Right lobe of liver (tissue), 6 donors: ENCODE measurements around the gene FOSL2. TPM values are rescaled to one million over a fixed set of nuclear protein-coding genes. Genes with fewer than 3 reads are reported as not detected.

ENCODE experiments used
- ATAC-seq, 4 donors: fragments of 200-7000 bp; cut with Tn5 transposase; one replicate each; pipeline ENCODE4 v1.9.1; 2020; ENCODE audit warnings: mild to moderate bottlenecking in 4 of 4, moderate library complexity in 4 of 4
- DNase-seq, 3 donors: peaks; one replicate each; pipeline ENCODE4 v3.0.0-alpha.2; 2020
- H3K27ac ChIP-seq, 3 donors: fragments of 200-600 bp; one replicate each; pipeline ENCODE4 v1.8.0; 2022
- H3K27me3 ChIP-seq, 2 donors: fragments of 200-600 bp; one replicate each; pipeline ENCODE4 v1.8.0; 2022
- H3K36me3 ChIP-seq, 4 donors: fragments of 200-600 bp; sonication (generic) in 1 of 4; one replicate each; pipeline versions ENCODE4 v1.5.1 to v1.8.0; 2017 to 2022; ENCODE audit warnings: control low read depth in 1 of 4
- H3K4me1 ChIP-seq, 4 donors: fragments of 200-600 bp; sonication (generic) in 1 of 4; one replicate each; pipeline versions ENCODE4 v1.5.1 to v1.8.0; 2017 to 2022; ENCODE audit warnings: control low read depth in 1 of 4
- H3K4me3 ChIP-seq, 3 donors: fragments of 200-600 bp; one replicate each; pipeline ENCODE4 v1.8.0; 2022
- H3K9me3 ChIP-seq, 4 donors: fragments of 200-600 bp; sonication (generic) in 1 of 4; one replicate each; pipeline versions ENCODE4 v1.5.1 to v1.8.0; 2017 to 2022; ENCODE audit warnings: control low read depth in 1 of 4
- CTCF ChIP-seq, 4 donors: fragments of 200-600 bp in 3 of 4; fragments of 450-650 bp in 1 of 4; IDR thresholded peaks; one replicate each; pipeline versions ENCODE4 v1.5.1 to v1.8.0; 2016 to 2022; ENCODE audit warnings: antibody characterized with exemption in 4 of 4, mild to moderate bottlenecking in 2 of 4
- POLR2A ChIP-seq: fragments of 450-650 bp; IDR thresholded peaks from one replicate; pipeline ENCODE4 v1.6.1; 2017; ENCODE audit warnings: antibody characterized with exemption, mild to moderate bottlenecking
- WGBS: methylation state at CpG from one replicate; pipeline ENCODE4 v1.1.6; 2018; ENCODE audit warnings: low coverage, low lambda C conversion rate; ENCODE audit not compliant: insufficient coverage; ENCODE audit errors: missing lambda C conversion rate; 5-methylcytosine and 5-hydroxymethylcytosine counted together
- intact Hi-C, 2 donors: fragments of 100-400 bp; cut with DNase I; formaldehyde crosslinking; loops; one replicate each; pipeline versions ENCODE4 v1.11.2 to v1.14.1; 2022
- total RNA-seq, 6 experiments: library from RNA; depleted of rRNA in 2 of 6; stranded (reverse); fragments of >200 nt in 2 of 6; fragmentation: NEBNext Ultra II Directional in 3 of 6; extraction: Animal tissue kit (Norgen Biotek cat#: 25700) in 3 of 6; gene quantifications; one replicate each; pipeline versions ENCODE4 v1.1.0 to v1.2.4, GENCODE V29; 2016 to 2023
- donor health status: DM: no; HTN: yes; CAD: no.
- donor health status: DM: no; HTN: no; CAD: no.
- donor health status: DM: no; HTN: no; CAD: no.
- donor health status: DM: no; HTN: yes; CAD: no.
- donor health status: DM: no; HTN: yes; CAD: no.

FOSL2 gene
- total RNA-seq, 6 experiments from 2014 or later = 8.1 to 70.7 (median 14.9) TPM

DNA sequence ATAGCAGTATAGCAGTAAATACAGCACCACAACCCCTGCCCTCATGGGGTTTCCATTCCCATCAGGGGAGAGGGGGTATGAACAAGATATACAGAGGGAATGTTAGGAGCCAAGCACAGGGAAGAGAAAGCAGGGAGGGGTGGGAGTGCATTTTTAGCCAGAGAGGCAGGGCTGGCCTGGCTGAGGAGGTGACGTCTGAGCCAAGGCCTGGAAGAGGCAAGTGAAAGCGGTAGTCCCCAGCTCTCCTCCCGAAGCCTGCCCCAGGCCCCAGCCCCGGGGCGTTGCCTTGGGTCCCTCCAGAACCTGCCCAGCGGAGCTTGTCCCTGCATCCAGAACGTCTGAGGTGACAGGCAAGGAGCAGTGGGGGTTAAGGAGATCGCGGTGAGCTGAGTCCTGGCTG lies 45.1 kb upstream of the FOSL2 start:
- Histone ChIP-seq H3K36me3 (no peaks in the 10 kb centered on the region), H3K9me3 (no peaks in the 10 kb centered on the region), H3K27me3 (no peaks in the 10 kb centered on the region), H3K4me1 (peaks cover 0 to 28% (median 12%) of the 10 kb centered on the region in 4 donors), H3K4me3 (no peak overlapping the region), H3K27ac (no peak overlapping the region)
- DNase-seq (peak in 1 of 3 donors; percentile 42), ATAC-seq (no peak)
- 80% methylated on average over 3 of the region's 9 CpGs for WGBS
- intact Hi-C loops = no loop called here
- TF ChIP-seq POLR2A = no peak
- TF ChIP-seq CTCF (IDR thresholded peaks at IDR 0.05) = no peak

GRCh38 chr2:28348149-28348567 lies 44.5 kb upstream of the FOSL2 start:
- TF ChIP-seq POLR2A = no peak
- no peak for TF ChIP-seq CTCF (IDR thresholded peaks at IDR 0.05)

DNA sequence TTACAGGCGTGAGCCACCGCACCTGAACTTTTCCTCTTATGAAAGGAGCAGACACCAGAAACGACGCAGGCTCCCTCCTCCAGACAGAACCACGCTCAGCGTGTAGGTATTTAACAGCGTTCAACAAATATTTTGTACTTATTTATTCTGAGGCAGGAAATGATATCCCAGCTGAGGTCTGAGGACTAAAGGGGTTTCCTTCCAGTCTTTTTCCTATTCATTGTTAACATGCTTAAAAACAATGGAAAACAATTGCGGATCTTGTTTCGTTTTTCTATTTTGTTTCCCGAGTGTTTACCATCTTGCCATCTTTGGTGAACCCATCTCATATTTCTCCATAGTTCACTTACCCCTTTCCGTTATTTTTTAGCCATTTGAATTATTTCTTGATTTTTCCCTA lies 43.7 kb upstream of the FOSL2 start:
- WGBS = 80% methylated on average over 4 of the region's 11 CpGs
- H3K9me3 ChIP-seq = no peaks in the 10 kb centered on the region
- H3K27me3 ChIP-seq = no peaks in the 10 kb centered on the region
- no peak overlapping the region for H3K4me3 ChIP-seq
- intact Hi-C loops = no loop called here
- ATAC-seq (no peak), DNase-seq (no peak)
- H3K36me3 ChIP-seq = no peaks in the 10 kb centered on the region
- TF ChIP-seq CTCF (IDR thresholded peaks at IDR 0.05) (no peak), POLR2A (no peak)
- no peak overlapping the region for H3K27ac ChIP-seq
- H3K4me1 ChIP-seq = peaks cover 0 to 15% (median 6%) of the 10 kb centered on the region in 4 donors

More at GRCh38 chr2:28348149-28348567, 44.5 kb upstream of the FOSL2 start:
- Histone ChIP-seq H3K27me3 (no peaks in the 10 kb centered on the region), H3K9me3 (no peaks in the 10 kb centered on the region), H3K4me1 (peaks cover 0 to 23% (median 10%) of the 10 kb centered on the region in 4 donors), H3K4me3 (no peak overlapping the region), H3K27ac (no peak overlapping the region), H3K36me3 (no peaks in the 10 kb centered on the region)
- intact Hi-C loops = no loop called here
- ATAC-seq (no peak), DNase-seq (peak in 1 of 3 donors; percentile 58)
- 86% methylated on average over 1 of the region's 10 CpGs for WGBS

GRCh38 chr2:28349546-28350165 lies 43.0 kb upstream of the FOSL2 start:
- H3K36me3 ChIP-seq = no peaks in the 10 kb centered on the region
- no peak for ATAC-seq
- no peaks in the 10 kb centered on the region for H3K27me3 ChIP-seq
- no peak overlapping the region for H3K4me3 ChIP-seq
- WGBS = 75% methylated on average over 4 of the region's 11 CpGs
- peak in 2 of 3 donors; percentile 14 to 48 for DNase-seq
- H3K4me1 ChIP-seq = peaks cover 0 to 11% (median 5%) of the 10 kb centered on the region in 4 donors
- intact Hi-C loops = no loop called here
- TF ChIP-seq CTCF (IDR thresholded peaks at IDR 0.05) (no peak), POLR2A (no peak)
- H3K27ac ChIP-seq = no peak overlapping the region
- no peaks in the 10 kb centered on the region for H3K9me3 ChIP-seq
